Fibroblast of the aortic adventitia (primary cell): ENCODE results near the gene HECTD4. TPM values are rescaled to one million over a fixed set of nuclear protein-coding genes. Genes with fewer than 3 reads are reported as not detected.

Source experiments
- DNase-seq: peaks from one replicate; pipeline ENCODE4 v3.0.0-alpha.2; 2010; ENCODE audit warnings: low read depth
- H3K4me3 ChIP-seq: 2 replicates; pipeline ENCODE4 v1.5.1; 2011; ENCODE audit warnings: low read depth, mild to moderate bottlenecking, control low read depth, low read length, moderate library complexity
- total RNA-seq: library from RNA; depleted of rRNA; stranded (reverse); fragments of >200 nt; gene quantifications from 2 replicates; pipeline ENCODE4 v1.2.3, GENCODE V29; 2012; ENCODE audit warnings: low replicate concordance
- TF ChIP-seq, protein P1 (sequence below): IDR thresholded peaks from 2 replicates; pipeline ENCODE4 v1.5.1; 2011; ENCODE audit warnings: mild to moderate bottlenecking, low read length, control low read depth, inconsistent platforms; ENCODE audit not compliant: insufficient read depth

Gene HECTD4
- total RNA-seq, 1 donor, result 22.1 TPM

DNA sequence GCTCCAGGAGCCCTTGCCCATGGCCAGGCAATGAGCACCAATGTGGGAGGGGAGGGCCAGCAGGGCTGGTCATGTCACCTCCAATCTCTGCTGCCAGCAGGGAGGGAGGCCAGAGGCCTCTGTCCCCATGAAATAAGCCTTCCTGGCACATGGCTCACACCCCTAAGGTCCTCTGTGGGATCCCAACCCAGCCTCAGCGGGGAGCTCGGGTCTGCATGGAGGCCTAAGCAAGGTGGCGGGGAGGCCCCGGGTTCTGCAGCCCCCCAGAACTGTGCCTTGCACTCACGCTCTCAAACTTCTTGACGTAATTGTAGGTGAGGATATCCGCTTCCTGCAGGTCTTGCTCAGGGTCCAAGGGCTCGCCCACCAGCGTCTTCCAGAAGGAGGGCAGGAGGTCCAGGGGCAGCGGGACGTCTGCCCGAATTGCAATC lies 215.2 kb downstream of the HECTD4 start:
- TF ChIP-seq, protein P1, sequence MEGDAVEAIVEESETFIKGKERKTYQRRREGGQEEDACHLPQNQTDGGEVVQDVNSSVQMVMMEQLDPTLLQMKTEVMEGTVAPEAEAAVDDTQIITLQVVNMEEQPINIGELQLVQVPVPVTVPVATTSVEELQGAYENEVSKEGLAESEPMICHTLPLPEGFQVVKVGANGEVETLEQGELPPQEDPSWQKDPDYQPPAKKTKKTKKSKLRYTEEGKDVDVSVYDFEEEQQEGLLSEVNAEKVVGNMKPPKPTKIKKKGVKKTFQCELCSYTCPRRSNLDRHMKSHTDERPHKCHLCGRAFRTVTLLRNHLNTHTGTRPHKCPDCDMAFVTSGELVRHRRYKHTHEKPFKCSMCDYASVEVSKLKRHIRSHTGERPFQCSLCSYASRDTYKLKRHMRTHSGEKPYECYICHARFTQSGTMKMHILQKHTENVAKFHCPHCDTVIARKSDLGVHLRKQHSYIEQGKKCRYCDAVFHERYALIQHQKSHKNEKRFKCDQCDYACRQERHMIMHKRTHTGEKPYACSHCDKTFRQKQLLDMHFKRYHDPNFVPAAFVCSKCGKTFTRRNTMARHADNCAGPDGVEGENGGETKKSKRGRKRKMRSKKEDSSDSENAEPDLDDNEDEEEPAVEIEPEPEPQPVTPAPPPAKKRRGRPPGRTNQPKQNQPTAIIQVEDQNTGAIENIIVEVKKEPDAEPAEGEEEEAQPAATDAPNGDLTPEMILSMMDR, result no peak
- no peak overlapping the region for H3K4me3 ChIP-seq
- no peak for DNase-seq

GRCh38 chr12:112166051-112167015 lies 215.9 kb downstream of the HECTD4 start:
- H3K4me3 ChIP-seq, result no peak overlapping the region
- no peak for DNase-seq
- TF ChIP-seq, protein P1, result no peak

DNA sequence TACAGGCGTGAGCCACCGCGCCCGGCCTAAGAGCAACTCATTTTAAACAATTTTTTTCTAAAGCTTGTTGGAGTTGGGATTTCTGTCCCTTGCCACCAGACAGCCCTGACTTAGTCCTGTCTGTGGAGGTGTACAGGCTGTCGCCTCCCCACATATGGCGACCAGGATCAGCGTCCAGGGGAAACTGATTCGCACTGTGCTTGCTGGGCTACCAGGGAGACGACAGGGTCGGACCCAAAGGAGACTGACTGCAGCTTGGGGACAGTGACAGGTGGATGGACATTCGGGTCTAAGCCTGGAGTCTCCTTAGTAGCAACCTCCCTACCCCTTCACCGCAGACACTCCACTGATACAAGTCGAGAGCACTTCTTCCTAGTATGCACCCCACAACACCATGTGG lies 216.6 kb downstream of the HECTD4 start:
- TF ChIP-seq, protein P1, result no peak
- no peak for DNase-seq

DNA sequence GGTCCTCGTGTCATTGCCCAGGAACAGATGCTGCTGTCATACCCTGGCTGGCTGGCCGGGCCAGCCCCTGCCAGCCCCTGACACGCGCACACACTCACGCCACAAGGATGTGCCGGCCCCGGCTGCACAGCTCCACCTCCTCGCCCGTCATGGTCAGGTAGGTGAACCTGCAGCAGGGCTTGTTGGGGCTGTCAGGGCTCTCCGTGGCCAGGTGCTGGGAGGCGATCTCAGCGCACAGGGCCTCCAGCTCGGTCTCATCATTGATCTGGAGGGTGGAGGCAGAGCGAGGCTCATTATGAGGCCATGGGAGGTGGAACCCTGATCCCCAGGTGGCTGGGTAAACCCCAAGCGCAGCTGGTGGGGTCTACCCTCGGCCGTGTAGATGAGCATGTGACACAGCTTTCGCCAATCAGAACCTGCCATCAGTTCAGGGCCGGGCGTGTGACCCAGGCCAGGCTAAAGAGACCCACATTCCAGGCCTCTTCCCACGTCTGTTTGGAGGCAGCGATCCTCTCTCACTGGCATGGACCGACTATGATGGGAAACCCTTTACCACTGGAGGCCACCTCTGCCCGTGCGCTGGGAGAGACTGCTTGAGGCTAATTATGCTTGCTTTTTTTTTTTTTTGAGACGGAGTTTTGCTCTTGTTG lies 218.1 kb downstream of the HECTD4 start:
- TF ChIP-seq, protein P1, result no peak
- H3K4me3 ChIP-seq, result no peak overlapping the region
- no peak for DNase-seq

More for the DNA sequence above, 216.6 kb downstream of the HECTD4 start:
- H3K4me3 ChIP-seq, result no peak overlapping the region

- H3K4me3 ChIP-seq, result no peak overlapping the region
- TF ChIP-seq, protein P1, result no peak
- DNase-seq, result no peak
These were observed 218.7 kb downstream of the HECTD4 start for GRCh38 chr12:112163471-112163991.

DNA sequence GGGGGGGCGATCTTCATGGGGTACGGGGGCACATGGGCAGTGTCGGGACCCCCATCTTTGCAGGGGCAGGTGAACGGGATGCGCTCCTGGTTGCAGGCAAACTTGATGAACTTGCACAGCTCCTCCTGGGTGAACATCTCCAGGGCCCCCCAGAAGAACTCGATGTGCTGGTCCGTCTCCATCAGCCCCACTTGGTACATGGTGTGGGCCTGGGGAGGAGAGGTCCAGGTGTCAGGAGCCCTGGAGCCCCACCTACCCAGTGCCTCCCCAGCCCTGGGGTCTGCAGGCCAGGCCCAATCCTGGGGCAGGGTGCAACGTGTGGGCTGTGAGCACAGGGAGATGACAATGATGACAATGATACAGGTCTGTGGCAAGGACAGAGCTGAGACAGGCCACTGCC lies 219.2 kb downstream of the HECTD4 start:
- H3K4me3 ChIP-seq, result no peak overlapping the region
- no peak for DNase-seq
- TF ChIP-seq, protein P1, result no peak
